Astrocyte of the spinal cord (primary cell): ENCODE data around the gene RFTN1.

Experiments
- DNase-seq: peaks from one replicate; pipeline ENCODE4 v3.0.0; 2011; ENCODE audit warnings: low read depth, low spot score
- H3K4me3 ChIP-seq: 2 replicates; pipeline ENCODE4 v1.5.1; 2011; ENCODE audit warnings: low read depth, mild to moderate bottlenecking, low read length, moderate library complexity
- in situ Hi-C: cut with HindIII; loops from 2 replicates; pipeline ENCODE4 v1.10.0; 2017; ENCODE audit warnings: low sequenced_read_pairs
- TF ChIP-seq, protein P1 (sequence below): IDR thresholded peaks from 2 replicates; pipeline ENCODE4 v1.5.1; 2012; ENCODE audit warnings: low read depth, mild to moderate bottlenecking, low read length, inconsistent platforms

Gene RFTN1

GRCh38 chr3:16307832-16308531, 205.5 kb downstream of the RFTN1 start:
- no peak for DNase-seq
- TF ChIP-seq, protein P1, sequence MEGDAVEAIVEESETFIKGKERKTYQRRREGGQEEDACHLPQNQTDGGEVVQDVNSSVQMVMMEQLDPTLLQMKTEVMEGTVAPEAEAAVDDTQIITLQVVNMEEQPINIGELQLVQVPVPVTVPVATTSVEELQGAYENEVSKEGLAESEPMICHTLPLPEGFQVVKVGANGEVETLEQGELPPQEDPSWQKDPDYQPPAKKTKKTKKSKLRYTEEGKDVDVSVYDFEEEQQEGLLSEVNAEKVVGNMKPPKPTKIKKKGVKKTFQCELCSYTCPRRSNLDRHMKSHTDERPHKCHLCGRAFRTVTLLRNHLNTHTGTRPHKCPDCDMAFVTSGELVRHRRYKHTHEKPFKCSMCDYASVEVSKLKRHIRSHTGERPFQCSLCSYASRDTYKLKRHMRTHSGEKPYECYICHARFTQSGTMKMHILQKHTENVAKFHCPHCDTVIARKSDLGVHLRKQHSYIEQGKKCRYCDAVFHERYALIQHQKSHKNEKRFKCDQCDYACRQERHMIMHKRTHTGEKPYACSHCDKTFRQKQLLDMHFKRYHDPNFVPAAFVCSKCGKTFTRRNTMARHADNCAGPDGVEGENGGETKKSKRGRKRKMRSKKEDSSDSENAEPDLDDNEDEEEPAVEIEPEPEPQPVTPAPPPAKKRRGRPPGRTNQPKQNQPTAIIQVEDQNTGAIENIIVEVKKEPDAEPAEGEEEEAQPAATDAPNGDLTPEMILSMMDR = no peak
- H3K4me3 ChIP-seq = no peak overlapping the region
- in situ Hi-C loops = no loop called here

GRCh38 chr3:16305111-16305541, 208.4 kb downstream of the RFTN1 start:
- no peak for DNase-seq
- H3K4me3 ChIP-seq = no peak overlapping the region
- in situ Hi-C loops = no loop called here
- TF ChIP-seq, protein P1 = no peak

- DNase-seq = no peak
- in situ Hi-C loops = no loop called here
- no peak overlapping the region for H3K4me3 ChIP-seq
- TF ChIP-seq, protein P1 = no peak
Measured at GRCh38 chr3:16304061-16305010, 209.2 kb downstream of the RFTN1 start.

DNA sequence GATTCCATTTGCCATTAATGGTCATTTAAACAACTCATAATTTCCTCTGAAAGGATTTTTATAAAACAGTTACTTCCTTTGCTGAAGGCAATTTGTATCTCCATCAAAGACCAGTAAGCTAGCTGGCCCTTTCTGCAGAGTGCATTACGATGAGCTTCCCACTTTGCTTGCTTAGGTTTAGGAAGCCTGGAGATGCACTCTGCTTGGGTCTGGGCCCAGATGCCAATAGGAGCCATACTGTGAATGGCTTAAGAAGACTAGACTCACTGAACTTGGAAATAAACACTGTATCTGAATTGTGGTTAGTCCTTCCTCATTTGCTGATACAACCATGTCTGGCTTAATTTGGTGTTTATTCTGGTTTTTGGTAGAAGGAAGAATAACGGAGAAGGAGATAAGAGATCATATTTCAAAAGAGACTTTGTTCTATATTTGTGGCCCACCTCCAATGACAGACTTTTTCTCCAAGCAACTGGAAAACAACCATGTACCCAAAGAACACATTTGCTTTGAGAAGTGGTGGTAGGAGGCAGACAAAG, 210.4 kb downstream of the RFTN1 start:
- in situ Hi-C loops = no loop called here
- peak; percentile 47 for DNase-seq
- TF ChIP-seq, protein P1 = no peak
- H3K4me3 ChIP-seq = no peak overlapping the region

DNA sequence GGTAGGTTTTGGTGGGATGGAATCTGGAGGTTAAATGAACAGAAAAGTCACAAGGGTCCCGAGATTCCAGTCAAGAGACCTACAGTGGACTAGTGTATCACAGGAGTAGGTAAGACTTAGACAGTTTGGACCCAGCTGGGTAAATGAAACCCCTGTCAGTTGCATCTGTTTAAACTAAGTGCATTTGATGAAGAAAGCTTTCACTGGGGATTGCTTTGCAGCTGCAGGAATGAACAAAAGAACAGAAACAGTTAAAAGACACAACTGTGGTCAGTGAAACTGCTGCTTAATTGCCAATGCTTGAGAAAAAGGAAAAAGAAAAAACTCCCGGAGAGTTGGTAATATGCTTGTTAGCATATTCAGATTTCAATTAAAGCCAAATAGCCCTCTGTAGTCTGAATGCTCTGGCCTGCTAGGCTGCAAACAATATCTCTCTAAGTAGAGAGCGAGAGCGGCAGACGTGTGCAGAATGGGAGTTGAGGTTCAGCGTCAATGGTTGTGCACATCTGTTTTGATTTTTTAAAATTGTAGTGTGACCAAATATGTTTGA, 211.3 kb downstream of the RFTN1 start:
- in situ Hi-C loops = no loop called here
- no peak overlapping the region for H3K4me3 ChIP-seq
- TF ChIP-seq, protein P1 = no peak
- DNase-seq = no peak

GRCh38 chr3:16301507-16301906, 212.0 kb downstream of the RFTN1 start:
- DNase-seq = no peak
- H3K4me3 ChIP-seq = no peak overlapping the region
- TF ChIP-seq, protein P1 = no peak
- in situ Hi-C loops = no loop called here
